H1 (cell line): ENCODE measurements around the gene ZNF280B. TPM values are rescaled to one million over a fixed set of nuclear protein-coding genes. Genes with fewer than 3 reads are reported as not detected.

Experiments used
- ATF3 ChIP-seq: IDR thresholded peaks from 2 replicates; pipeline ENCODE4 v1.6.1; 2011; ENCODE audit warnings: low read depth, mild to moderate bottlenecking, low read length; ENCODE audit not compliant: insufficient read depth
- CEBPB ChIP-seq: IDR thresholded peaks from 2 replicates; pipeline ENCODE4 v1.6.1; 2012; ENCODE audit warnings: low read depth, low read length
- E2F6 ChIP-seq: IDR thresholded peaks from 2 replicates; pipeline ENCODE4 v1.6.1; 2012; ENCODE audit warnings: inconsistent platforms
- FOSL1 ChIP-seq: IDR thresholded peaks from 2 replicates; pipeline ENCODE4 v1.6.1; 2011; ENCODE audit warnings: mild to moderate bottlenecking, low read depth, low read length, moderate library complexity; ENCODE audit not compliant: insufficient read depth
- JUND ChIP-seq: IDR thresholded peaks from 2 replicates; pipeline ENCODE4 v1.6.1; 2011; ENCODE audit warnings: mild to moderate bottlenecking, improper control_type of control experiment, low read length
- POLR2A ChIP-seq, 2 experiments: IDR thresholded peaks; 1 replicate in 1 of 2; 2 replicates in 1 of 2; pipeline ENCODE4 v1.6.1; 2011; ENCODE audit warnings: low read depth in 2 of 2, low read length in 2 of 2, mild to moderate bottlenecking in 2 of 2; ENCODE audit errors: control extremely low read depth in 1 of 2
- POLR2AphosphoS5 ChIP-seq: IDR thresholded peaks from 2 replicates; pipeline ENCODE4 v1.6.1; 2011; ENCODE audit warnings: low read depth, low read length
- RFX5 ChIP-seq: IDR thresholded peaks from 2 replicates; pipeline ENCODE4 v1.6.1; 2011; ENCODE audit warnings: low read depth, low read length, improper control_type of control experiment, borderline replicate concordance
- RXRA ChIP-seq: IDR thresholded peaks from 2 replicates; pipeline ENCODE4 v1.6.1; 2011; ENCODE audit warnings: low read depth, mild to moderate bottlenecking, low read length, moderate library complexity; ENCODE audit not compliant: insufficient read depth
- SAP30 ChIP-seq: fragments of 300-600 bp; sonication (generic); IDR thresholded peaks from 2 replicates; pipeline ENCODE4 v1.7.1; 2012; ENCODE audit warnings: low read length, moderate library complexity, mild to moderate bottlenecking, inconsistent platforms; ENCODE audit not compliant: insufficient read depth, insufficient replicate concordance
- TAF7 ChIP-seq: optimal IDR thresholded peaks from 2 replicates; pipeline ENCODE3; 2011; ENCODE audit warnings: low read depth, mild to moderate bottlenecking, inconsistent platforms, low read length, moderate library complexity, borderline replicate concordance
- TBP ChIP-seq: IDR thresholded peaks from 2 replicates; pipeline ENCODE4 v1.6.1; 2011; ENCODE audit warnings: low read depth, low read length, improper control_type of control experiment
- polyA plus RNA-seq, 7 experiments: library from polyadenylated mRNA; depleted of rRNA in 3 of 7; stranded (reverse) in 5 of 7; unstranded in 2 of 7; fragments of >200 nt in 5 of 7; fragments of 200-250 nt in 2 of 7; gene quantifications; 1 replicate in 5 of 7; 2 replicates in 1 of 7; 4 replicates in 1 of 7; pipeline versions ENCODE4 v1.2.1 to v1.2.3, GENCODE V29; 2011 to 2013; ENCODE audit warnings: missing spikeins in 2 of 7, mixed read lengths in 2 of 7
- total RNA-seq: library from RNA; stranded (reverse); fragmentation: NEBNext Ultra II Directional; extraction: Animal tissue kit (Norgen Biotek cat#: 25700); gene quantifications from 2 replicates; pipeline ENCODE4 v1.2.1, GENCODE V29; 2021

Gene ZNF280B
- total and polyA plus RNA-seq, 2 of the 8 experiments (the other 6 are each of a cell fraction or from before 2014, with no cell fraction given) = 4.8 to 11.7 TPM

GRCh38 chr22:22508274-22509176, at the start of gene ZNF280B (continued):
- TF ChIP-seq ATF3 = no peak
- no peak for TF ChIP-seq RXRA
- no peak for TF ChIP-seq POLR2A (IDR thresholded peaks at IDR 0.05; ENCODE audit: control extremely low read depth in 1 of 2, low read depth in 2 of 2, low read length in 2 of 2)
- peak; percentile 53; the same call in 1 of the 2 replicates for TF ChIP-seq TBP
- no peak for TF ChIP-seq POLR2AphosphoS5
- no peak for TF ChIP-seq SAP30
- TF ChIP-seq RFX5 = no peak
- TF ChIP-seq CEBPB = no peak
- no peak for TF ChIP-seq JUND
- TF ChIP-seq TAF7 = no peak
- peak; percentile 23; the same call in 1 of the 2 replicates for TF ChIP-seq E2F6
- no peak for TF ChIP-seq FOSL1
